Measurements from ENCODE around the gene SLX9.

- TF ChIP-seq CTCF (conservative IDR thresholded peaks at IDR 0.05) = no peak
- TF ChIP-seq ZFX (IDR thresholded peaks at IDR 0.05) = no peak
Measured at GRCh38 chr21:45018131-45019075, 78.6 kb downstream of the SLX9 start.

All from C4-2B (cell line).